ENCODE measurements around the gene NECAB2. TPM values are rescaled to one million over a fixed set of nuclear protein-coding genes. Genes with fewer than 3 reads are reported as not detected.

NECAB2 gene
- total and polyA plus RNA-seq, 7 donors: 0.34 to 3.1 (median 1.8) TPM; not detected in 4

GRCh38 chr16:83998091-83998490 lies 30.0 kb downstream of the NECAB2 start:
- intact Hi-C loops (cut with DNase I): no loop called here
- Histone ChIP-seq H3K27me3 (peaks cover 0 to 42% (median 16%) of the 10 kb centered on the region in 3 donors), H3K36me3 (no peaks in the 10 kb centered on the region), H3K4me1 (peaks cover 0 to 3% (median under 1%) of the 10 kb centered on the region in 4 donors), H3K27ac (no peak overlapping the region), H3K9me3 (no peaks in the 10 kb centered on the region), H3K4me3 (no peak overlapping the region)
- no peak for DNase-seq
- 88 to 89% methylated on average over 13 of the region's 13 CpGs for WGBS, 2 donors
- TF ChIP-seq POLR2AphosphoS5 (IDR thresholded peaks at IDR 0.05) (no peak), CTCF (IDR thresholded peaks at IDR 0.05) (no peak), EP300 (IDR thresholded peaks at IDR 0.05) (no peak), POLR2A (IDR thresholded peaks at IDR 0.05) (no peak)

GRCh38 chr16:84000989-84001642 lies 33.1 kb downstream of the NECAB2 start:
- Histone ChIP-seq H3K36me3 (no peaks in the 10 kb centered on the region), H3K9me3 (no peaks in the 10 kb centered on the region), H3K27me3 (peaks cover 0 to 42% (median 16%) of the 10 kb centered on the region in 3 donors), H3K27ac (no peak overlapping the region), H3K4me3 (no peak overlapping the region), H3K4me1 (no peaks in the 10 kb centered on the region)
- TF ChIP-seq POLR2A (IDR thresholded peaks at IDR 0.05): no peak
- TF ChIP-seq CTCF (IDR thresholded peaks at IDR 0.05): no peak
- no peak for TF ChIP-seq POLR2AphosphoS5 (IDR thresholded peaks at IDR 0.05)
- no peak for TF ChIP-seq EP300 (IDR thresholded peaks at IDR 0.05)
- intact Hi-C loops (cut with DNase I): no loop called here
- 71 to 83% methylated on average over 13 of the region's 13 CpGs for WGBS, 2 donors
- DNase-seq: no peak

- WGBS, 2 donors: 86 to 95% methylated on average over 7 of the region's 7 CpGs
- intact Hi-C loops (cut with DNase I): no loop called here
- H3K27ac ChIP-seq: no peak overlapping the region
- H3K9me3 ChIP-seq: no peaks in the 10 kb centered on the region
- peaks cover 0 to 36% (median 16%) of the 10 kb centered on the region in 3 donors for H3K27me3 ChIP-seq
- no peaks in the 10 kb centered on the region for H3K4me1 ChIP-seq
- H3K36me3 ChIP-seq: no peaks in the 10 kb centered on the region
- TF ChIP-seq POLR2AphosphoS5 (IDR thresholded peaks at IDR 0.05) (no peak), EP300 (IDR thresholded peaks at IDR 0.05) (no peak), POLR2A (IDR thresholded peaks at IDR 0.05) (no peak), CTCF (IDR thresholded peaks at IDR 0.05) (no peak)
- no peak overlapping the region for H3K4me3 ChIP-seq
- DNase-seq: no peak
Observed at GRCh38 chr16:84001726-84002125, 33.7 kb downstream of the NECAB2 start.

DNA sequence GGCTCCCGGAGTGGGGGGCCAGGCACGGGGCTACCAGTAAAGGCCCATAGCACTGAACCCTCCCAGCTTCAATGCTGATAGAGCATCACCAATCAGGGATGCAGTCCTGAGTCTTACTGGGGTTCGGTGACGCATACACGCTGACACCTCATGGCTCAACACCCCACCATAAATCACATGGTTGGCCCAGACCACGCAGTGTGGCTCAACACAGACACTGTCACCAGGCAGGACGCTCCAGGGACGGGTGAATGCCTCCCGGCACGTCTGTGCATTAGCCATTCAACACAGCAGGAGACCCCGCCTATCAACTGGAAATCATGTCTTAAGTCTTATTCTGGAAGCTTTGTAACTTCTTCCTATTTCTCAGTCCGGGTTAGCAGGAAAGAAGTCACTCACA lies 35.0 kb downstream of the NECAB2 start:
- WGBS, 2 donors: 81 to 82% methylated on average over 12 of the region's 12 CpGs
- TF ChIP-seq POLR2A (IDR thresholded peaks at IDR 0.05): no peak
- TF ChIP-seq CTCF (IDR thresholded peaks at IDR 0.05): no peak
- no peak for TF ChIP-seq EP300 (IDR thresholded peaks at IDR 0.05)
- TF ChIP-seq POLR2AphosphoS5 (IDR thresholded peaks at IDR 0.05): no peak
- no peak overlapping the region for H3K27ac ChIP-seq
- peaks cover 0 to 31% (median 15%) of the 10 kb centered on the region in 3 donors for H3K27me3 ChIP-seq
- H3K36me3 ChIP-seq: no peaks in the 10 kb centered on the region
- no peak overlapping the region for H3K4me3 ChIP-seq
- no peaks in the 10 kb centered on the region for H3K4me1 ChIP-seq
- intact Hi-C loops (cut with DNase I): no loop called here
- DNase-seq: no peak
- no peaks in the 10 kb centered on the region for H3K9me3 ChIP-seq

DNA sequence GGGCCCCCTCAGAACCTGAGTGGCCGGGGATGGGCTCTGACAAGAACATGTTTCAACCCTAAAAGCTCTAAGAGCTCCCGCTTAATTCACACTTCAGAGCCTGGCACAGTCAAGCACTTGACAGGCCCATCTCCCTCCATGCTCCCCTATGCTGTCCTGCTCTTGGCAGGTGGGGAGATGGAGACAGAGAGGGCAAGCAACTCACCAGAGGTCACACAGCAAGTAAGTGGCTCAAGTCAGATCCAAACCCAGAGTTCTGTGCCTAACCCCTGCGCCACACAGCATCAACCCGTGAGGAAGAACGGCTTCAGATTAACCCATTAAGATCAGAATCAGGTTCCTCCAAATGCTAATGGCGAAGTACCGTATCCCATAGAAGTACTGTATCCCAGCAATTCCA lies 36.4 kb downstream of the NECAB2 start:
- intact Hi-C loops (cut with DNase I): no loop called here
- 71 to 86% methylated on average over 7 of the region's 7 CpGs for WGBS, 2 donors

More for the DNA sequence above, 36.4 kb downstream of the NECAB2 start:
- Histone ChIP-seq H3K4me3 (no peak overlapping the region), H3K27me3 (peaks cover 0 to 21% (median 1%) of the 10 kb centered on the region in 3 donors), H3K36me3 (no peaks in the 10 kb centered on the region), H3K9me3 (no peaks in the 10 kb centered on the region), H3K27ac (no peak overlapping the region), H3K4me1 (no peaks in the 10 kb centered on the region)
- DNase-seq: no peak
- TF ChIP-seq CTCF (IDR thresholded peaks at IDR 0.05): no peak
- no peak for TF ChIP-seq EP300 (IDR thresholded peaks at IDR 0.05)
- TF ChIP-seq POLR2AphosphoS5 (IDR thresholded peaks at IDR 0.05): no peak
- TF ChIP-seq POLR2A (IDR thresholded peaks at IDR 0.05): no peak
